GM18858 (cell line): ENCODE data around the gene BOD1.

ENCODE experiments used
- ATAC-seq: cut with Tn5 transposase; IDR thresholded peaks from one replicate; pipeline ENCODE4 v1.9.1; 2021; ENCODE audit not compliant: unreplicated experiment

The BOD1 gene

DNA sequence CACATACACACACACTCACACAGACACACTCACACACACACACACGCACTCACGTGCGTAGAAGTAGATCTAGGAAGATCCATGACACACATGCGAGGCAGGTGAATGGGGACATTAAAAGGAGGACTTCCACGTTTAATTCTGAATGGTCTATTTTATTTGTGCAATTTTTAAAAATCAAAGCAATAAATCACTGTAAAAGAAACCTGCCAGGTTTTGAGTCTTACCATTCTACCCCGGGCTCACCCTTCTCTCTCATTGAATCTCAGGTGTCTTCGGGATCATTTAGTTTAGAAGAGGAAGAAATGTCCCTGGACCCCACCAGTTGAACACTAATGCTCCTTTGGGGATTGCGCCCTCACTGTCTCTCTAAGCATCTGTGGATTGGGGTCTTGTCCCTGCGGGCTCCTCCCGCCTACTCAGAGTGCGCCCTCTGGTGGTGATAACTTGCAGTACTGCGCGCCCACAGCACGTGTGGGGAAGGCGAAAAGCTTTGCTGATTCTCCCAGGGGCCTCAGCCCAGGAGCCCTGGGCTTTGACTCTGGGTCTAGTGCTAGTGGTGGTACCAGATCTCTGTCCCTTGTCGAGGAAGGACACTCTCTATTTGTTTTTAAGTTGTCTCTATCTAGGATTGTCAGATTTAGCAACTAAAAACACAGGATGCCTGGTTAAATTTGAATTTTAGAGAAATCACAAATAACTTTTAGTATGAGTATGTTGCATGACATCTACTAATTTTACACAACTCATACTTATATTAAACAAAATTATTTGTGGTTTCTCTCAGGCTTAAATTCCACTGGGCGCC is 34.8 kb downstream of the BOD1 start:
- no peak for ATAC-seq

DNA sequence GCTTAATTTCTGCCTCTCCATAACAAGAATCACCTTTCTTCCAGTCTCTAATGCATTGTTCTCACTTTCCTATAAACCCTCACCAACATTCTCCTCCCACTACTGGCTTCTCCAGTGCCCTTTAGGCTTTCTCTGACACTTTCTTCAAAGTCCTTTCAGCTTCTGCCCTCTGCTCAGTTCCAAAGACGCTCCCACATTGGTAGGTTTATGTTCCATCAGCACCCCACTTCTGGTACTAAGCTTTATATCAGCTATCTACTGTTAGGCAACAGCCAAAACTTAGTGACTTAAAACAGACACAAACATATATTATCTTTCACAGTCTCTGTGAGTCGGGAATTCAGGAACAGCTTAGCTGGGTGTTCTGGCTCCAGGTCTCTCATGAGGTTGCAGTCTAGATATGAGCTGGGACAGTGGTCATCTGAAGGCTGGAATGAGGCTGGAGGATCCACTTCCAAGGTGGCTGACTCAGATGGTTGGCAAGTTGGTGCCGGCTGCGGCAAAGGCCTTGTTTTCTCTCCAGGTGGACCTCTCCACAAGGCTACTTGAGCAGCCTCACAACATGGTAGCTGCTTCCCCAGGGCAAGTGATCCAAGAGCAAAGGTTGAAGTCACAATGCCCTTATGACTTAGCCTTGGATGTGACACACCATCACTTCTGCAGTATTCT is 37.4 kb downstream of the BOD1 start:
- no peak for ATAC-seq

DNA sequence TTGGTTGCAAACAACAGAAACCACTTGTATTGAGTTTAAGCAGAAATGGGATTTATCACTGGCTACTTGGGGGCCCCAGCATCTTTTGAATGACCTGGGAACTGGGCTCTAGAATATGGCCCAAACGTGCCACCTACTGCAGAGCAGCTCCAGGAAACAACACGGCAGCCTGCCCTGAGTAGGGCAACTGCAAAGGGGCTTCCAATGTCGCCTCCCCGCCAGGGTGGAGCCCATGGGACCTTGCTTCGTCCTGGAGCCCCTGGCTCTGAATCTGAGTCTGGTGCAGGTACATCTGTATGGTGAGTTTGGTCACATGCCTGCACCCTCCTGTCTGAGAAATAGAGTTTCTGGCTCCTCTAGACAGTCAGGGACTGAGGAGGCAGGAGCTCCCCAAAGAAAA is 38.6 kb downstream of the BOD1 start:
- no peak for ATAC-seq

DNA sequence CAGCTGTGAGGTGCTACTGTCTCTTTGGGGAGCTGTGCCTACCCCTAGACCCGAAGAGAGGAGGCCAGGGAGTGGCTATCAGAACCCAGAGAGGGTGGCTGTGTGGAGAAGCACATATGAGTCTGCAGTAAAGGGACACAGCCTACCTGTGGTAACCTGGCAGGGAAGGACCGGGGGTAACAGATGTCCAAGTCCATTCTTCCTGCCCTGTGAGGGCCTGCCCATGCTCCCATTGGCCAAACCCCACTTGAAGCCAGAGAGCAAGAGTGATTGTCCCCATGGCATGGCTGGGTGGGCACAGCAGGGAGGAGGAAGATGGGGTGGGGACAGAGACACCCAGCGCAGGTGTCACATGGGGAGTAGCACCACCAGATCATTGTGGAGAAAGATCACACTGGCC is 39.3 kb downstream of the BOD1 start:
- no peak for ATAC-seq

- no peak for ATAC-seq
Observed at GRCh38 chr5:173575985-173576384, 40.5 kb downstream of the BOD1 start.

GRCh38 chr5:173574983-173575382 is 41.5 kb downstream of the BOD1 start:
- no peak for ATAC-seq

- ATAC-seq = no peak
Observed at GRCh38 chr5:173573126-173573960, 43.1 kb downstream of the BOD1 start.

DNA sequence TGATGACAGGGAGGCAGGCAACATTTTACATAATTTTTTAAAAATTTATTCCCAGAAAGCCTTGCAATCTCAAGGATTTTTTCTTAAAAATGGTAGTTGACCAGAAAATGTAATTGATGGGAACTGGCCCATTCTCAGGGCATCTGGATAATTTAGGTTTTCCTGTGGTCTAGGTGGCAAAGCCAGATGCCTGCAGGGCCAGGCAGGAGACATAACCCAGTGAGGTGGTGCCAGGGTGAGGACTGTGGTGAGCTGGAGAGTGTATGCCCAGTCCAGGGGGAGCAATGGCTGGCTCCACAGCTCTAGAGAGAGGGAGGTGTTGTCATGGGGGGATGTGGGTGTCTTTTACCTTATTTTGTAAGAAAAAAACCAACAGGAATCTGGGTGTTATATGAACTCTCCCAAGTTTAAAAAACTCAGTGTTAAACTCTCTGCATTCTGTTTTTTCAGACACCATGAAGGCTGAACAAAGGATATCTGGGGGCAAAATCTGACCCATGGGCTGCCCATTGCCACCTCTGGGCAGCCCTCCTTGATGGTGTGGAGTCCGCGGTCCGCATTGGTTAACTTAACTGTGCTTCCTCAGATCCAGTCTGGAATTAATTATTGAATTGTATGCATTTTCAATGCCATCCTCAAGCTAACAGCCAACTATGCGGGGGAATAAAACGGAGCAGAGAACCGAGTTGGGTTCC is 43.9 kb downstream of the BOD1 start:
- ATAC-seq = no peak

GRCh38 chr5:173570321-173571090 is 45.9 kb downstream of the BOD1 start:
- no peak for ATAC-seq

GRCh38 chr5:173568703-173569102 is 47.7 kb downstream of the BOD1 start:
- ATAC-seq = no peak

DNA sequence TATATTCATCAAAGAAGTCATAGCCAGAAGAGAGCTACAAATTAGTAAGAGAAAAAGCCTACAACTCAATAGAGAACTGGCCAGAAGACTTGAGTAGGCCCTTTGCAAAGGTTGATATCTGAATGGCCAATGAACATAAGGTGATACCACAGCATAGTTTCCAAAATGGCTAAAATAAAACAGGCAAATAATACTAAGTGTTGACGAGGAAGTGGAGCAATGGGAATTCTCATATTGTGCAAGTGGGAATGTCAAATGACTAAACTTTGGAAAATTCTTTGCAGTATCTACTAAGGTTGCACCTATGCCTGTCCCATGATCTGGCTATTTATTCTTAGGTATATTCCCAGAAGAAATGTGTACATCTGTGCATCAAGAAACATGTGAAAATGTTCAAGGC is 48.3 kb downstream of the BOD1 start:
- ATAC-seq = no peak

- no peak for ATAC-seq
Observed at GRCh38 chr5:173567548-173567947, 48.9 kb downstream of the BOD1 start.

GRCh38 chr5:173565491-173566072 is 50.9 kb downstream of the BOD1 start:
- no peak for ATAC-seq

DNA sequence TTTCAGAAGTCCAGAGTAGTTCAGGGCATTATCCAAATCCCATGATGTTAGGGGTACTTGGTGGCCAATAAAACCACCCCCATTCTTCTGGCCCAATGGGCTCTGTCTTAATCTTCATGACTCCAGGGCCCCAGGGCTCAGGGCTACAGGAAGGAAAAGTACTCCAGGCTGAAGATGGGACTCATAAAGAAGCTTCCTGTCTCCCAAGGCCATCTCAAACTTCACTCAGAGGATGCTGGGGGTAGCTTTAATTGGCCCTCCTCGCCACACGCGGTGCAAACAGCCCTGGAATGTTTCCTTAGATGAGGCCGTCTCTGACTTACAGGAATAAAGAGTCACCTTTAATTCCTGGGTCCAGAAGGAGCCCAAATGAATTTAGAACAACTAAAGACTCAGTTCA is 52.3 kb downstream of the BOD1 start:
- no peak for ATAC-seq

DNA sequence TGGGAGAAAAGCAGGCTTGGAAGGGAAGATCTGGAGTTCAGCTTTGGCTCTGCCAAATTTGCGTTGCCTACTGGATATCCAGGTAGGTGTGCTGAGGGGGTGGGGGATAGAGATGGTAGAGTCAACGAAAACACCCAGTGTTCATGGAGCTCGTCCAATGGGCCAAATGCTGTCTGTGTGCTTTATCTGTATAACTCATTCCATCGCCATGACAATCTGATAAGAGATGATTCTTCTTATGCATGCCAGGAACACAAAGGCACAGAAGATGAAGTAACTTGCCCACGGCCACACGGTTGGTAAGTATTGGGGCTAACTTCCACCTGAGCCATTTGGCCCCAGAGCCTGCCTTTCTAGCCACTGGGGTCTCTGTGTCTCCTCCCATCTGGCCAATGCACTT is 53.2 kb downstream of the BOD1 start:
- no peak for ATAC-seq

DNA sequence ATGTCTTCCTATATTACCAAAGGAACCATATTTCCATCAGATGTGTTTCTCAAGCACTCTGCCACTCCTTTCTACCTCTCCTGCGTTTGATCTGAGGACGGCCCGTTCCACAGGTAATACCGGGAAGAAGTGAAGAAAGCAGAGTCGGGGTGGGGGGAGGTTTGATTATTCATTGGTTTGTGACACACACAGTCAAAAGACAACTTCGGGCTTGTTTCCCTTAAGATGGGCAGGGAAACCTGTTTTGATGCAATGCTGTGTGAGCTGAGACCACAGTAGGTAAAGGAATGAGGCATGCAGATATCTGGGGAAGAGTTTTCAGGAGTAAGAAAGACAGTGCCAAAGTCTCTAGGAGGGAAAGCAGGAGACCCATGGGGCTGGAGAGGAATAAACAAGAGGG is 54.0 kb downstream of the BOD1 start:
- ATAC-seq = no peak
